Neuronal stem cell (in vitro differentiated cells): ENCODE data around the gene PYCARD. TPM values are rescaled to one million over a fixed set of nuclear protein-coding genes. Genes with fewer than 3 reads are reported as not detected.
A peak's percentile ranks its signal among the peaks of the same experiment; 100 is the strongest.

Source experiments
- DNase-seq: peaks from one replicate; pipeline ENCODE4 v3.0.0-alpha.2; 2013; ENCODE audit warnings: low spot score
- H2AFZ ChIP-seq: one replicate; pipeline ENCODE4 v1.6.1; 2013; ENCODE audit warnings: mild to moderate bottlenecking, low read length, inconsistent platforms
- H2AK5ac ChIP-seq: 2 replicates; pipeline ENCODE4 v1.6.1; 2013; ENCODE audit warnings: low read depth, mild to moderate bottlenecking, inconsistent platforms, low read length, moderate library complexity, mixed read lengths
- H2BK120ac ChIP-seq: 2 replicates; pipeline ENCODE4 v1.6.1; 2013; ENCODE audit warnings: low read depth, mild to moderate bottlenecking, inconsistent platforms, low read length, moderate library complexity, mixed read lengths
- H2BK12ac ChIP-seq: one replicate; pipeline ENCODE4 v1.6.1; 2013; ENCODE audit warnings: low read length, inconsistent platforms
- H2BK15ac ChIP-seq: 2 replicates; pipeline ENCODE4 v1.6.1; 2013; ENCODE audit warnings: mild to moderate bottlenecking, low read length, inconsistent platforms, mixed read lengths
- H2BK5ac ChIP-seq: one replicate; pipeline ENCODE4 v1.6.1; 2013; ENCODE audit warnings: inconsistent platforms, mild to moderate bottlenecking, low read length, moderate library complexity
- H3K14ac ChIP-seq: one replicate; pipeline ENCODE4 v1.6.1; 2013; ENCODE audit warnings: low read length, inconsistent platforms
- H3K18ac ChIP-seq: 2 replicates; pipeline ENCODE4 v1.6.1; 2013; ENCODE audit warnings: low read length, inconsistent platforms
- H3K23ac ChIP-seq: 2 replicates; pipeline ENCODE4 v1.6.1; 2013; ENCODE audit warnings: low read depth, mild to moderate bottlenecking, mixed read lengths, low read length, inconsistent platforms; ENCODE audit not compliant: poor library complexity
- H3K27ac ChIP-seq: replicated peaks from 3 replicates; pipeline ENCODE4 v1.5.1; 2013; ENCODE audit warnings: low read length, inconsistent platforms
- H3K27me3 ChIP-seq, 3 experiments: 2 replicates each; pipeline ENCODE4 v1.6.1; 2013; ENCODE audit warnings: low read length in 3 of 3, mild to moderate bottlenecking in 2 of 3, inconsistent platforms in 1 of 3, low read depth in 1 of 3, mixed read lengths in 1 of 3, moderate library complexity in 1 of 3; ENCODE audit not compliant: control insufficient read depth in 3 of 3, insufficient read depth in 3 of 3
- H3K36me3 ChIP-seq, 2 donors: replicated peaks in 1 of 2; 2 replicates each; pipeline ENCODE4 v1.6.1; 2013; ENCODE audit warnings: low read length in 2 of 2; ENCODE audit not compliant: control insufficient read depth in 2 of 2, insufficient read depth in 2 of 2
- H3K4ac ChIP-seq: 2 replicates; pipeline ENCODE4 v1.6.1; 2013; ENCODE audit warnings: inconsistent platforms, mild to moderate bottlenecking, low read length, moderate library complexity
- H3K4me1 ChIP-seq, 2 donors: 1 replicate in 1 of 2; 2 replicates in 1 of 2; pipeline ENCODE4 v1.6.1; 2013; ENCODE audit warnings: low read length in 2 of 2, low read depth in 1 of 2; ENCODE audit not compliant: control insufficient read depth in 2 of 2, insufficient read depth in 1 of 2
- H3K4me2 ChIP-seq: one replicate; pipeline ENCODE4 v1.6.1; 2013; ENCODE audit warnings: mild to moderate bottlenecking, low read length, inconsistent platforms; ENCODE audit not compliant: insufficient read depth, poor library complexity, severe bottlenecking
- H3K4me3 ChIP-seq, 2 donors: 2 replicates each; pipeline ENCODE4 v1.5.1; 2013; ENCODE audit warnings: low read length in 2 of 2, mild to moderate bottlenecking in 2 of 2, inconsistent platforms in 1 of 2, moderate library complexity in 1 of 2
- H3K79me1 ChIP-seq: one replicate; pipeline ENCODE4 v1.6.1; 2013; ENCODE audit warnings: low read depth, mild to moderate bottlenecking, inconsistent platforms, low read length, moderate library complexity
- H3K9ac ChIP-seq: one replicate; pipeline ENCODE4 v1.6.1; 2013; ENCODE audit warnings: mild to moderate bottlenecking, low read depth, low read length, inconsistent platforms; ENCODE audit not compliant: poor library complexity
- H3K9me3 ChIP-seq, 2 donors: replicated peaks in 1 of 2; 2 replicates each; pipeline versions ENCODE3 to v1.6.1; 2013; ENCODE audit warnings: low read length in 2 of 2, mild to moderate bottlenecking in 2 of 2, inconsistent platforms in 1 of 2, low read depth in 1 of 2, mixed read lengths in 1 of 2, moderate library complexity in 1 of 2; ENCODE audit not compliant: control insufficient read depth in 2 of 2, insufficient read depth in 1 of 2
- H4K8ac ChIP-seq: one replicate; pipeline ENCODE4 v1.6.1; 2013; ENCODE audit warnings: low read depth, mild to moderate bottlenecking, inconsistent platforms, low read length, moderate library complexity
- H4K91ac ChIP-seq: one replicate; pipeline ENCODE4 v1.6.1; 2013; ENCODE audit warnings: low read length, low read depth, mild to moderate bottlenecking, inconsistent platforms; ENCODE audit not compliant: poor library complexity
- WGBS, 2 donors: extraction: QIAGEN DNeasy Blood & Tissue Kit; methylation state at CpG; one replicate each; pipeline ENCODE4 v1.1.7; 2013; ENCODE audit warnings: missing lambda C conversion rate in 2 of 2, mixed read lengths in 1 of 2; ENCODE audit not compliant: insufficient read length in 2 of 2, insufficient replicate concordance in 1 of 2; ENCODE audit errors: extremely low coverage in 2 of 2; 5-methylcytosine and 5-hydroxymethylcytosine counted together
- small RNA-seq: library from polyadenylated mRNA; stranded (forward); fragments of <200 nt; extraction: miRNeasy Mini kit (QIAGEN cat#:217004); gene quantifications from one replicate; pipeline ENCODE3, GENCODE V24; 2013; ENCODE audit not compliant: insufficient read depth

PYCARD gene

DNA sequence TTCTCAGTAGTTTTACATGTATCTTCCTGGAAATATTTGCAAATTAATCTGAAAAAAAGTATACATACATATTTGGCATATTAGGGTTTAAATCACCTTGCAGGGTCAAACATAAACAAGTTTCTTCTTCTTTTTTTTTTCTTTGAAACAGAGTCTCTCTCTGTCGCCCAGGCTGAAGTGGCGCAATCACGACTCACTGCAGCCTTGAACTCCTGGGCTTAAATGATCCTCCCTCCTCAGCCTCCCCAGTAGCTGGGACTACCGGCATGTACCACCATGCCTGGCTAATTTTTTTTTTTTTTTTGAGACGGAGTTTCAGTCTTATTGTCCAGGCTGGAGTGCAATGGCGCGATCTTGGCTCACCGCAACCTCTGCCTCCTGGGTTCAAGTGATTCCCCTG lies 35.2 kb downstream of the PYCARD start:
- Histone ChIP-seq H3K4ac (no peak overlapping the region), H3K14ac (no peak overlapping the region), H3K36me3 (no peaks in the 10 kb centered on the region), H2BK5ac (no peak overlapping the region), H2BK15ac (no peak overlapping the region), H3K27me3 (peaks cover 0 to 3% (median 0%) of the 10 kb centered on the region in 3 experiments), H3K79me1 (no peaks in the 10 kb centered on the region), H3K27ac (no peak overlapping the region), H4K91ac (no peak overlapping the region), H3K4me2 (no peak overlapping the region), H3K23ac (no peak overlapping the region), H2AK5ac (no peak overlapping the region), H3K4me1 (peaks cover 3 to 5% of the 10 kb centered on the region in 2 donors), H3K4me3 (no peak overlapping the region), H3K9me3 (peaks cover 0 to 5% of the 10 kb centered on the region in 2 donors), H3K18ac (no peak overlapping the region), H2AFZ (no peak overlapping the region), H2BK12ac (no peak overlapping the region), H4K8ac (no peak overlapping the region), H3K9ac (no peak overlapping the region), H2BK120ac (no peak overlapping the region)
- no CpG with 5 or more reads among the region's 8 CpGs for WGBS, 2 donors
- no peak for DNase-seq

- no peak overlapping the region for H3K4ac ChIP-seq
- DNase-seq, result no peak
- peaks cover 0 to 3% (median 0%) of the 10 kb centered on the region in 3 experiments for H3K27me3 ChIP-seq
- H4K8ac ChIP-seq, result no peak overlapping the region
- peaks cover 0 to 4% of the 10 kb centered on the region in 2 donors for H3K4me1 ChIP-seq
- no peak overlapping the region for H2BK120ac ChIP-seq
- peak overlapping the region; percentile 19 for H2AFZ ChIP-seq
- no peak overlapping the region for H4K91ac ChIP-seq
- H3K18ac ChIP-seq, result peak overlapping the region; percentile 51
- H3K9me3 ChIP-seq, result no peaks in the 10 kb centered on the region
- H3K23ac ChIP-seq, result no peak overlapping the region
- peak overlapping the region; percentile 31 for H2BK12ac ChIP-seq
- no peaks in the 10 kb centered on the region for H3K79me1 ChIP-seq
- no peak overlapping the region for H3K14ac ChIP-seq
- no peak overlapping the region for H3K4me2 ChIP-seq
- H3K27ac ChIP-seq, result no peak overlapping the region
- H3K36me3 ChIP-seq, result no peaks in the 10 kb centered on the region
- no peak overlapping the region for H2BK15ac ChIP-seq
- no peak overlapping the region for H3K4me3 ChIP-seq
- H2AK5ac ChIP-seq, result no peak overlapping the region
- no peak overlapping the region for H3K9ac ChIP-seq
- WGBS, 2 donors, result no CpG with 5 or more reads among the region's 8 CpGs
- no peak overlapping the region for H2BK5ac ChIP-seq
Observed at GRCh38 chr16:31157136-31157535, 45.4 kb downstream of the PYCARD start.

Small RNA genes lying within 50 kb of the gene (small RNA-seq; reads per million reads assigned to genes)
- gene AC009088.4 (not detected), gene NDUFA3P6 (not detected)
